Esophagus squamous epithelium (tissue), 5 donors: ENCODE measurements around the gene SAMD3. TPM values are rescaled to one million over a fixed set of nuclear protein-coding genes. Genes with fewer than 3 reads are reported as not detected.
"Not testable (repeated sequence)": the region's sequence is repeated elsewhere in the genome, so short reads cannot be mapped to it uniquely, and the experiment has no call there.

Source experiments
- DNase-seq: peaks from one replicate; lab custom pipeline; 2025; lab: John Stamatoyannopoulos, UW
- H3K27ac ChIP-seq, 4 donors: fragments of 200-600 bp; sonication (generic); one replicate each; pipeline ENCODE4 v1.5.1; 2016 to 2019; ENCODE audit warnings: mild to moderate bottlenecking in 1 of 4
- H3K27me3 ChIP-seq, 4 donors: fragments of 200-600 bp; sonication (generic); 1 replicate in 3 of 4; 2 replicates in 1 of 4; pipeline versions ENCODE4 v1.5.1 to v1.6.0; 2017 to 2021; ENCODE audit warnings: antibody characterized with exemption in 1 of 4
- H3K36me3 ChIP-seq, 3 donors: fragments of 200-600 bp; sonication (generic); one replicate each; pipeline ENCODE4 v1.5.1; 2016 to 2019
- H3K4me1 ChIP-seq, 3 donors: fragments of 200-600 bp; sonication (generic); one replicate each; pipeline ENCODE4 v1.5.1; 2017 to 2019
- H3K4me3 ChIP-seq, 4 donors: fragments of 200-600 bp; sonication (generic); 1 replicate in 3 of 4; 2 replicates in 1 of 4; pipeline ENCODE4 v1.5.1; 2016 to 2019; ENCODE audit warnings: mild to moderate bottlenecking in 2 of 4, moderate library complexity in 1 of 4
- H3K9me3 ChIP-seq, 3 donors: fragments of 200-600 bp; sonication (generic); one replicate each; pipeline ENCODE4 v1.5.1; 2016 to 2019
- POLR2A ChIP-seq, 4 donors: fragments of 450-650 bp; IDR thresholded peaks; one replicate each; pipeline ENCODE4 v1.6.1; 2017; ENCODE audit warnings: antibody characterized with exemption in 4 of 4, mild to moderate bottlenecking in 4 of 4, moderate library complexity in 3 of 4
- WGBS, 2 donors: methylation state at CpG; one replicate each; pipeline ENCODE4 v1.1.5; 2018; 5-methylcytosine and 5-hydroxymethylcytosine counted together
- intact Hi-C: fragments of 100-400 bp; cut with DNase I; formaldehyde crosslinking; loops from one replicate; pipeline ENCODE4 v1.15.0; 2022
- total RNA-seq, 4 donors: library from RNA; depleted of rRNA; stranded (reverse); fragments of >200 nt; gene quantifications; one replicate each; pipeline ENCODE4 v1.1.0, GENCODE V29; 2016
- TF ChIP-seq, protein P1 (sequence below), 6 experiments: fragments of 450-650 bp in 4 of 6; fragments of 200-600 bp in 2 of 6; sonication (generic) in 2 of 6; IDR thresholded peaks; one replicate each; pipeline ENCODE4 v1.5.1; 2016 to 2019; ENCODE audit warnings: antibody characterized with exemption in 6 of 6, mild to moderate bottlenecking in 4 of 6, moderate library complexity in 4 of 6
- donor health status: DM: yes; HTN: yes; CAD: no.

The SAMD3 gene
- total RNA-seq, 4 donors from 2014 or later = 0.12 to 3.8 (median 0.67) TPM

- intact Hi-C loops = no loop called here
- WGBS, 2 donors = 31 to 44% methylated on average over 4 of the region's 4 CpGs
- no peaks in the 10 kb centered on the region for H3K36me3 ChIP-seq
- H3K9me3 ChIP-seq = no peaks in the 10 kb centered on the region
- TF ChIP-seq, protein P1, sequence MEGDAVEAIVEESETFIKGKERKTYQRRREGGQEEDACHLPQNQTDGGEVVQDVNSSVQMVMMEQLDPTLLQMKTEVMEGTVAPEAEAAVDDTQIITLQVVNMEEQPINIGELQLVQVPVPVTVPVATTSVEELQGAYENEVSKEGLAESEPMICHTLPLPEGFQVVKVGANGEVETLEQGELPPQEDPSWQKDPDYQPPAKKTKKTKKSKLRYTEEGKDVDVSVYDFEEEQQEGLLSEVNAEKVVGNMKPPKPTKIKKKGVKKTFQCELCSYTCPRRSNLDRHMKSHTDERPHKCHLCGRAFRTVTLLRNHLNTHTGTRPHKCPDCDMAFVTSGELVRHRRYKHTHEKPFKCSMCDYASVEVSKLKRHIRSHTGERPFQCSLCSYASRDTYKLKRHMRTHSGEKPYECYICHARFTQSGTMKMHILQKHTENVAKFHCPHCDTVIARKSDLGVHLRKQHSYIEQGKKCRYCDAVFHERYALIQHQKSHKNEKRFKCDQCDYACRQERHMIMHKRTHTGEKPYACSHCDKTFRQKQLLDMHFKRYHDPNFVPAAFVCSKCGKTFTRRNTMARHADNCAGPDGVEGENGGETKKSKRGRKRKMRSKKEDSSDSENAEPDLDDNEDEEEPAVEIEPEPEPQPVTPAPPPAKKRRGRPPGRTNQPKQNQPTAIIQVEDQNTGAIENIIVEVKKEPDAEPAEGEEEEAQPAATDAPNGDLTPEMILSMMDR (IDR thresholded peaks at IDR 0.05) = no peak
- no peak for TF ChIP-seq POLR2A (IDR thresholded peaks at IDR 0.05)
- H3K27ac ChIP-seq = no peak overlapping the region
- peaks cover 0 to 11% (median 0%) of the 10 kb centered on the region in 3 donors for H3K4me1 ChIP-seq
- no peak for DNase-seq
- H3K4me3 ChIP-seq = no peak overlapping the region
- no peaks in the 10 kb centered on the region for H3K27me3 ChIP-seq
Observed at GRCh38 chr6:130240232-130240631, 17.5 kb upstream of the SAMD3 start.

DNA sequence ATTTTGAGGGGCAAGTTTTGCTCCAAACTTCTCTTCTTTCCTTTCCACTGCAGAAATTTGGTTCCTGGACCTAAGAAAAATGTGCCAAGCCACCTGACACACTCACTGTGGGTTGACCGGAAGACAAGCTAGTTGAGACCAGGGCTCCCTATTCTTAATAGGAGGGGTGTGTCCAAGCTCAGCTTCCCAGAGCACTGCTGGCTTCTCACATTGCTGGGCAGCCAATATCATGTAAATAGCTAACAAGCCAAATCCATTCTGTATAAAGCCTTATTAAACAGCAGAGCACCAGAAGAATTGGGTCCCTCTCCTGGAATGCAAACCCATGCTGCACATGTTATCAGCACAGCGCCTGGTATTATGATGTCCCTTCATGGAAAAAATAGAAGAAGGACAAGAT, 17.0 kb upstream of the SAMD3 start:
- H3K9me3 ChIP-seq = no peaks in the 10 kb centered on the region
- 100% methylated on average over 2 of the region's 2 CpGs for WGBS, 2 donors
- peaks cover 0 to 11% (median 0%) of the 10 kb centered on the region in 3 donors for H3K4me1 ChIP-seq
- H3K36me3 ChIP-seq = no peaks in the 10 kb centered on the region
- DNase-seq = no peak
- no peaks in the 10 kb centered on the region for H3K27me3 ChIP-seq
- intact Hi-C loops = no loop called here
- no peak overlapping the region for H3K27ac ChIP-seq
- H3K4me3 ChIP-seq = no peak overlapping the region
- no peak for TF ChIP-seq POLR2A (IDR thresholded peaks at IDR 0.05)
- TF ChIP-seq, protein P1 (IDR thresholded peaks at IDR 0.05) = no peak

GRCh38 chr6:130233330-130233729, 10.6 kb upstream of the SAMD3 start:
- Histone ChIP-seq H3K4me1 (no peaks in the 10 kb centered on the region), H3K9me3 (no peaks in the 10 kb centered on the region), H3K36me3 (no peaks in the 10 kb centered on the region), H3K27ac (no peak overlapping the region), H3K27me3 (no peaks in the 10 kb centered on the region), H3K4me3 (no peak overlapping the region)
- 54 to 71% methylated on average over 3 of the region's 3 CpGs for WGBS, 2 donors
- intact Hi-C loops = no loop called here
- no peak for DNase-seq
- TF ChIP-seq, protein P1 (IDR thresholded peaks at IDR 0.05) = no peak
- TF ChIP-seq POLR2A (IDR thresholded peaks at IDR 0.05) = no peak

- H3K27me3 ChIP-seq, H3K27ac ChIP-seq, DNase-seq, H3K36me3 ChIP-seq, H3K9me3 ChIP-seq, H3K4me1 ChIP-seq, intact Hi-C loops, H3K4me3 ChIP-seq: not testable (repeated sequence)
- WGBS, 2 donors = 85 to 94% methylated on average over 6 of the region's 6 CpGs
Observed at GRCh38 chr6:130230531-130230930, 7.8 kb upstream of the SAMD3 start.

GRCh38 chr6:130229645-130230044, 6.9 kb upstream of the SAMD3 start:
- WGBS, 2 donors = 58 to 68% methylated on average over 3 to 4 of the region's 4 CpGs
- TF ChIP-seq, protein P1 (IDR thresholded peaks at IDR 0.05) = no peak
- no peak for TF ChIP-seq POLR2A (IDR thresholded peaks at IDR 0.05)
- Histone ChIP-seq H3K27me3 (no peaks in the 10 kb centered on the region), H3K9me3 (no peaks in the 10 kb centered on the region), H3K4me3 (no peak overlapping the region), H3K27ac (no peak overlapping the region), H3K36me3 (no peaks in the 10 kb centered on the region), H3K4me1 (no peaks in the 10 kb centered on the region)
- intact Hi-C loops = no loop called here
- no peak for DNase-seq

DNA sequence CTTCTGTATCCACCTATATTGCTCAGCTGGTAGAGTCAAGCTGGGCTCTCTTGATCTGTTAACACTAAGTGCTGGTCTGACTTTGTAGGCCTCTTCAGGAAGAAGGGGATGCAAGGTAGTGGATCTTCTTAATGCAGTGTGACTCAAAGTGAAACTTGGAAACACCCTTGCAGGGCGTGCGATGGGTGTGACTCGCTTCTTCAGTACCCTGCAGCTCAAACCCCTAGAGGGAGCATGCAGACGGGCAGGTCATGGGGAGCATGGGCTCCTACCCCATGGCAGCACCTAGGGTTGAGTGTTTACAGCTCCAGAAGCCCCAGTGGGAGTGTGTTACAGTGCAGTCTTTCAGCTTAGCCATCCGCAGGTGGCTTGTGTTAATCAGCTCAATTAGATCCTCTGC, 757 bp upstream of the SAMD3 start:
- Histone ChIP-seq H3K4me3 (no peak overlapping the region), H3K27me3 (no peaks in the 10 kb centered on the region), H3K27ac (no peak overlapping the region), H3K9me3 (no peaks in the 10 kb centered on the region), H3K36me3 (no peaks in the 10 kb centered on the region), H3K4me1 (no peaks in the 10 kb centered on the region)
- TF ChIP-seq, protein P1 (IDR thresholded peaks at IDR 0.05) = peak in 2 of 6 experiments; percentile 8 to 30
- no peak for TF ChIP-seq POLR2A (IDR thresholded peaks at IDR 0.05)
- DNase-seq = no peak
- intact Hi-C loops = no loop called here
- 60 to 70% methylated on average over 1 to 2 of the region's 5 CpGs for WGBS, 2 donors
